HepG2 (cell line): ENCODE measurements around the gene SLC39A1. TPM values are rescaled to one million over a fixed set of nuclear protein-coding genes. Genes with fewer than 3 reads are reported as not detected.

Experiments
- BCL6 ChIP-seq: IDR thresholded peaks from 2 replicates; pipeline ENCODE4 v1.6.1; 2016; ENCODE audit warnings: missing genetic modification reagents, missing compliant biosample characterization
- CCAR2 ChIP-seq: fragments of 200-400 bp; formaldehyde crosslinking; optimal IDR thresholded peaks from 2 replicates; pipeline ENCODE3; 2018; ENCODE audit warnings: low read depth, mild to moderate bottlenecking, low read length, moderate library complexity
- ELF1 ChIP-seq: sonication (generic); formaldehyde crosslinking; IDR thresholded peaks from 2 replicates; pipeline ENCODE4 v1.4.0; 2020; ENCODE audit warnings: missing genetic modification reagents
- FOSL2 ChIP-seq: sonication (generic); formaldehyde crosslinking; IDR thresholded peaks from 2 replicates; pipeline ENCODE4 v1.4.0; 2020; ENCODE audit warnings: missing genetic modification reagents
- GTF2F1 ChIP-seq: fragments of 150-350 bp; IDR thresholded peaks from 2 replicates; pipeline ENCODE4 v1.6.1; 2014; ENCODE audit warnings: low read length
- HOXA7 ChIP-seq: sonication (generic); formaldehyde crosslinking; IDR thresholded peaks from 2 replicates; pipeline ENCODE4 v1.8.1; 2022; ENCODE audit warnings: mild to moderate bottlenecking, missing genetic modification reagents, moderate library complexity
- MTF2 ChIP-seq: sonication (generic); formaldehyde crosslinking; IDR thresholded peaks from 2 replicates; pipeline ENCODE4 v1.5.0; 2020; ENCODE audit warnings: missing genetic modification reagents, borderline replicate concordance
- ONECUT2 ChIP-seq: sonication (generic); formaldehyde crosslinking; IDR thresholded peaks from 2 replicates; pipeline ENCODE4 v1.4.0; 2020; ENCODE audit warnings: missing genetic modification reagents
- REXO4 ChIP-seq: sonication (generic); formaldehyde crosslinking; IDR thresholded peaks from 2 replicates; pipeline ENCODE4 v1.8.0; 2022; ENCODE audit warnings: missing genetic modification reagents, mild to moderate bottlenecking, borderline replicate concordance
- RFX3 ChIP-seq: IDR thresholded peaks from 2 replicates; pipeline ENCODE4 v1.6.1; 2016; ENCODE audit warnings: missing biosample characterization, missing genetic modification reagents
- RORA ChIP-seq: sonication (generic); formaldehyde crosslinking; IDR thresholded peaks from 2 replicates; pipeline ENCODE4 v1.5.0; 2020; ENCODE audit warnings: mild to moderate bottlenecking, missing genetic modification reagents, moderate library complexity
- SMC3 ChIP-seq: IDR thresholded peaks from 2 replicates; pipeline ENCODE4 v1.6.1; 2011; ENCODE audit warnings: low read length, improper control_type of control experiment
- STAG1 ChIP-seq: sonication (generic); formaldehyde crosslinking; IDR thresholded peaks from 2 replicates; pipeline ENCODE4 v1.4.0; 2020; ENCODE audit warnings: missing genetic modification reagents
- ZBTB43 ChIP-seq: sonication (generic); formaldehyde crosslinking; conservative IDR thresholded peaks from 2 replicates; pipeline ENCODE4 v1.4.0; 2020; ENCODE audit warnings: missing genetic modification reagents
- ZFAT ChIP-seq: sonication (generic); formaldehyde crosslinking; conservative IDR thresholded peaks from 2 replicates; pipeline ENCODE4 v1.8.1; 2023; ENCODE audit warnings: missing genetic modification reagents, inconsistent platforms
- ZNF430 ChIP-seq: sonication (generic); formaldehyde crosslinking; IDR thresholded peaks from 2 replicates; pipeline ENCODE4 v1.9.0; 2021; ENCODE audit warnings: mild to moderate bottlenecking, missing genetic modification reagents
- ZNF44 ChIP-seq: sonication (generic); formaldehyde crosslinking; IDR thresholded peaks from 2 replicates; pipeline ENCODE4 v1.5.1; 2020; ENCODE audit warnings: mild to moderate bottlenecking, missing genetic modification reagents
- ZNF614 ChIP-seq: IDR thresholded peaks from 2 replicates; pipeline ENCODE4 v1.6.1; 2018; ENCODE audit warnings: missing biosample characterization, missing genetic modification reagents, inconsistent platforms, borderline replicate concordance
- ZNF782 ChIP-seq: sonication (generic); formaldehyde crosslinking; IDR thresholded peaks from 2 replicates; pipeline ENCODE4 v1.4.0; 2020; ENCODE audit warnings: missing genetic modification reagents, mild to moderate bottlenecking, borderline replicate concordance
- ZNF879 ChIP-seq: sonication (generic); formaldehyde crosslinking; IDR thresholded peaks from 2 replicates; pipeline ENCODE4 v1.8.1; 2023; ENCODE audit warnings: missing genetic modification reagents
- polyA plus RNA-seq, 8 experiments: library from polyadenylated mRNA; depleted of rRNA in 3 of 8; stranded (reverse) in 7 of 8; unstranded in 1 of 8; fragments of >200 nt; fragmentation: Illumina TruSeq in 4 of 8; extraction: Trizol in 4 of 8; gene quantifications; 2 replicates each; pipeline versions ENCODE4 v1.2.1 to v1.2.3, GENCODE V29; 2011 to 2016; ENCODE audit warnings: low read depth in 4 of 8, missing spikeins in 1 of 8, mixed read lengths in 1 of 8; ENCODE audit not compliant: insufficient read depth in 1 of 8
- total RNA-seq, 5 experiments: library from RNA; depleted of rRNA; stranded (reverse); fragments of >200 nt; fragmentation: Illumina TruSeq; extraction: Trizol; gene quantifications; 2 replicates each; pipeline ENCODE4 v1.2.3, GENCODE V29; 2016; ENCODE audit warnings: low read depth in 1 of 5
- TF ChIP-seq, protein P1 (sequence below), 2 experiments: sonication (generic) in 1 of 2; formaldehyde crosslinking in 1 of 2; IDR thresholded peaks; 2 replicates each; pipeline versions ENCODE4 v1.4.0 to v1.6.1; 2018 to 2020; ENCODE audit warnings: missing genetic modification reagents in 2 of 2, borderline replicate concordance in 1 of 2, low read depth in 1 of 2, mild to moderate bottlenecking in 1 of 2, missing biosample characterization in 1 of 2
- TF ChIP-seq, protein P2 (sequence below): sonication (generic); formaldehyde crosslinking; IDR thresholded peaks from 2 replicates; pipeline ENCODE4 v1.5.1; 2020; ENCODE audit warnings: mild to moderate bottlenecking, missing genetic modification reagents, moderate library complexity
- TF ChIP-seq, protein P3 (sequence below): sonication (generic); formaldehyde crosslinking; IDR thresholded peaks from 2 replicates; pipeline ENCODE4 v1.8.1; 2023; ENCODE audit warnings: mild to moderate bottlenecking, missing genetic modification reagents

SLC39A1 gene
- total and polyA plus RNA-seq, 2 of the 13 experiments (the other 11 are each of a cell fraction or from before 2014, with no cell fraction given): 71.2 to 78.4 TPM

- TF ChIP-seq, protein P1, sequence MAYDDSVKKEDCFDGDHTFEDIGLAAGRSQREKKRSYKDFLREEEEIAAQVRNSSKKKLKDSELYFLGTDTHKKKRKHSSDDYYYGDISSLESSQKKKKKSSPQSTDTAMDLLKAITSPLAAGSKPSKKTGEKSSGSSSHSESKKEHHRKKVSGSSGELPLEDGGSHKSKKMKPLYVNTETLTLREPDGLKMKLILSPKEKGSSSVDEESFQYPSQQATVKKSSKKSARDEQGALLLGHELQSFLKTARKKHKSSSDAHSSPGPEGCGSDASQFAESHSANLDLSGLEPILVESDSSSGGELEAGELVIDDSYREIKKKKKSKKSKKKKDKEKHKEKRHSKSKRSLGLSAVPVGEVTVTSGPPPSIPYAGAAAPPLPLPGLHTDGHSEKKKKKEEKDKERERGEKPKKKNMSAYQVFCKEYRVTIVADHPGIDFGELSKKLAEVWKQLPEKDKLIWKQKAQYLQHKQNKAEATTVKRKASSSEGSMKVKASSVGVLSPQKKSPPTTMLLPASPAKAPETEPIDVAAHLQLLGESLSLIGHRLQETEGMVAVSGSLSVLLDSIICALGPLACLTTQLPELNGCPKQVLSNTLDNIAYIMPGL (CRISPR knock-in tag; IDR thresholded peaks at IDR 0.05; ENCODE audit: borderline replicate concordance in 1 of 2, low read depth in 1 of 2): peak; percentile 80 to 92; a peak in 3 of 4 replicates
- TF ChIP-seq, protein P2, sequence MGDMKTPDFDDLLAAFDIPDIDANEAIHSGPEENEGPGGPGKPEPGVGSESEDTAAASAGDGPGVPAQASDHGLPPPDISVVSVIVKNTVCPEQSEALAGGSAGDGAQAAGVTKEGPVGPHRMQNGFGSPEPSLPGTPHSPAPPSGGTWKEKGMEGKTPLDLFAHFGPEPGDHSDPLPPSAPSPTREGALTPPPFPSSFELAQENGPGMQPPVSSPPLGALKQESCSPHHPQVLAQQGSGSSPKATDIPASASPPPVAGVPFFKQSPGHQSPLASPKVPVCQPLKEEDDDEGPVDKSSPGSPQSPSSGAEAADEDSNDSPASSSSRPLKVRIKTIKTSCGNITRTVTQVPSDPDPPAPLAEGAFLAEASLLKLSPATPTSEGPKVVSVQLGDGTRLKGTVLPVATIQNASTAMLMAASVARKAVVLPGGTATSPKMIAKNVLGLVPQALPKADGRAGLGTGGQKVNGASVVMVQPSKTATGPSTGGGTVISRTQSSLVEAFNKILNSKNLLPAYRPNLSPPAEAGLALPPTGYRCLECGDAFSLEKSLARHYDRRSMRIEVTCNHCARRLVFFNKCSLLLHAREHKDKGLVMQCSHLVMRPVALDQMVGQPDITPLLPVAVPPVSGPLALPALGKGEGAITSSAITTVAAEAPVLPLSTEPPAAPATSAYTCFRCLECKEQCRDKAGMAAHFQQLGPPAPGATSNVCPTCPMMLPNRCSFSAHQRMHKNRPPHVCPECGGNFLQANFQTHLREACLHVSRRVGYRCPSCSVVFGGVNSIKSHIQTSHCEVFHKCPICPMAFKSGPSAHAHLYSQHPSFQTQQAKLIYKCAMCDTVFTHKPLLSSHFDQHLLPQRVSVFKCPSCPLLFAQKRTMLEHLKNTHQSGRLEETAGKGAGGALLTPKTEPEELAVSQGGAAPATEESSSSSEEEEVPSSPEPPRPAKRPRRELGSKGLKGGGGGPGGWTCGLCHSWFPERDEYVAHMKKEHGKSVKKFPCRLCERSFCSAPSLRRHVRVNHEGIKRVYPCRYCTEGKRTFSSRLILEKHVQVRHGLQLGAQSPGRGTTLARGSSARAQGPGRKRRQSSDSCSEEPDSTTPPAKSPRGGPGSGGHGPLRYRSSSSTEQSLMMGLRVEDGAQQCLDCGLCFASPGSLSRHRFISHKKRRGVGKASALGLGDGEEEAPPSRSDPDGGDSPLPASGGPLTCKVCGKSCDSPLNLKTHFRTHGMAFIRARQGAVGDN: peak; percentile 80
- TF ChIP-seq STAG1 (CRISPR knock-in tag): no peak
- TF ChIP-seq CCAR2: no peak
- no peak; the same call in 1 of the 2 replicates for TF ChIP-seq BCL6
- no peak for TF ChIP-seq ONECUT2
- TF ChIP-seq GTF2F1: peak; percentile 95
- TF ChIP-seq ZNF614 (CRISPR knock-in tag): peak; percentile 80
- TF ChIP-seq RFX3: peak; percentile 14; the same call in 1 of the 2 replicates
- TF ChIP-seq ZFAT (CRISPR knock-in tag): peak; percentile 79; the same call in 1 of the 2 replicates
- peak; percentile 68; the same call in 1 of the 2 replicates for TF ChIP-seq ZNF430 (CRISPR knock-in tag)
- peak; percentile 69 for TF ChIP-seq ZBTB43 (CRISPR knock-in tag)
- TF ChIP-seq, protein P3, sequence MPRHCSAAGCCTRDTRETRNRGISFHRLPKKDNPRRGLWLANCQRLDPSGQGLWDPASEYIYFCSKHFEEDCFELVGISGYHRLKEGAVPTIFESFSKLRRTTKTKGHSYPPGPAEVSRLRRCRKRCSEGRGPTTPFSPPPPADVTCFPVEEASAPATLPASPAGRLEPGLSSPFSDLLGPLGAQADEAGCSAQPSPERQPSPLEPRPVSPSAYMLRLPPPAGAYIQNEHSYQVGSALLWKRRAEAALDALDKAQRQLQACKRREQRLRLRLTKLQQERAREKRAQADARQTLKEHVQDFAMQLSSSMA (CRISPR knock-in tag): peak; percentile 100
- peak; percentile 62; the same call in 1 of the 2 replicates for TF ChIP-seq ZNF782 (CRISPR knock-in tag)
- peak; percentile 97 for TF ChIP-seq ELF1 (CRISPR knock-in tag)
- peak; percentile 38; the same call in 1 of the 2 replicates for TF ChIP-seq ZNF44 (CRISPR knock-in tag)
- TF ChIP-seq MTF2 (CRISPR knock-in tag): 0 out of 2 replicates have a peak, but pooled peaks have one; percentile 53
- TF ChIP-seq RORA (CRISPR knock-in tag): no peak
- TF ChIP-seq HOXA7 (CRISPR knock-in tag): no peak
- peak; percentile 59 for TF ChIP-seq FOSL2 (CRISPR knock-in tag)
- TF ChIP-seq REXO4 (CRISPR knock-in tag): no peak
- TF ChIP-seq SMC3: no peak
- no peak for TF ChIP-seq ZNF879 (CRISPR knock-in tag)
Observed at GRCh38 chr1:153990468-153991150, 27.3 kb upstream of the SLC39A1 start, which contains the start of gene RPS27 (continued).
